Skeletal muscle cell (primary cell): ENCODE results near the gene PAQR5.
"Not testable (repeated sequence)": the region's sequence is repeated elsewhere in the genome, so short reads cannot be mapped to it uniquely, and the experiment has no call there.

ENCODE experiments used
- DNase-seq: peaks from one replicate; pipeline ENCODE4 v3.0.0-alpha.2; 2010; ENCODE audit warnings: low read depth
- H3K4me3 ChIP-seq: 2 replicates; pipeline ENCODE4 v1.5.1; 2011; ENCODE audit warnings: low read depth, mild to moderate bottlenecking, control low read depth, low read length, moderate library complexity

Gene PAQR5

GRCh38 chr15:69450221-69450620, 151.5 kb downstream of the PAQR5 start:
- H3K4me3 ChIP-seq, DNase-seq: not testable (repeated sequence)

- H3K4me3 ChIP-seq: no peak overlapping the region
- DNase-seq: no peak
Measured at GRCh38 chr15:69450968-69451695, 152.4 kb downstream of the PAQR5 start.

GRCh38 chr15:69451951-69452691, 153.4 kb downstream of the PAQR5 start:
- DNase-seq: no peak

GRCh38 chr15:69452692-69453521, 154.2 kb downstream of the PAQR5 start, which contains the start of gene RPLP1:
Gene RPLP1, plus strand, starts transcription at chr15:69452818. Its CDS starts 131 bp downstream, at chr15:69452949.
- peak; percentile 80 for DNase-seq
- H3K4me3 ChIP-seq: peak within 1 kb of the TSS; percentile 98

More at GRCh38 chr15:69451951-69452691, 153.4 kb downstream of the PAQR5 start:
- H3K4me3 ChIP-seq: peak overlapping the region; percentile 98

- peak overlapping the region; percentile 98 for H3K4me3 ChIP-seq
- no peak for DNase-seq
Measured at GRCh38 chr15:69454953-69455352, 156.2 kb downstream of the PAQR5 start.

- no peak for DNase-seq
- no peak overlapping the region for H3K4me3 ChIP-seq
Measured at GRCh38 chr15:69456208-69457166, 157.8 kb downstream of the PAQR5 start.
